Peyer's patch (tissue), 4 donors: ENCODE results near the gene REEP6.
A peak's percentile ranks its signal among the peaks of the same experiment; 100 is the strongest.

Source experiments
- CTCF ChIP-seq, 6 experiments: fragments of 450-650 bp in 4 of 6; fragments of 200-600 bp in 2 of 6; sonication (generic) in 1 of 6; IDR thresholded peaks; one replicate each; pipeline ENCODE4 v1.5.1; 2017 to 2019; ENCODE audit warnings: antibody characterized with exemption in 6 of 6, mild to moderate bottlenecking in 3 of 6, moderate library complexity in 1 of 6
- POLR2A ChIP-seq, 2 donors: fragments of 450-650 bp; IDR thresholded peaks; one replicate each; pipeline ENCODE4 v1.5.1; 2017; ENCODE audit warnings: antibody characterized with exemption in 2 of 2, mild to moderate bottlenecking in 2 of 2, moderate library complexity in 2 of 2

GRCh38 chr19:1513499-1514294, 22.7 kb downstream of the REEP6 start:
- TF ChIP-seq CTCF (IDR thresholded peaks at IDR 0.05) (peak; percentile 20 to 83 (median 72)), POLR2A (IDR thresholded peaks at IDR 0.05) (no peak)
